ENCODE data around the gene RACK1.

The RACK1 gene

DNA sequence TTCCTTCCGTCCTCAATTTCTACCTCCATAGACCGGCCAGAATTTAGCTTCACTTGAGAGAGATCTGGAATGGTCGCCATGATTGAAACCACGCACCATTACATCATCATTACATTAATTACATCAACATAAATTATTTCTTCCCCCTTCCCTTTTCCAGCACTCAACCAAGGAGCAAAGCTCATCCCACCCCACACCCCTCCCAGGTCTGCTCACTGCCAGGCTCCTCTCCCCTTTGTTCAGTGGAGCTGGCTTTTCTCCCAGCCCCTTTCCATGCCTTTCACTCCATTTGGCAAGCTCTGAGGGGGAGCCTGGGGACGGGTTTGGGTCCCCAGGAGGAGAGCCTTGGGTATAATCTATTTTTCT lies 8.4 kb downstream of the RACK1 start:
- H3K4me3 ChIP-seq (replicated peaks; ENCODE audit: low read depth, low read length), result no peak overlapping the region
- DNase-seq (ENCODE audit: extremely low read depth, insufficient read length), result no peak
- no peaks in the 10 kb centered on the region for H3K27me3 ChIP-seq (replicated peaks; ENCODE audit: control insufficient read depth, insufficient read depth, low read length)
- TF ChIP-seq, protein P1, sequence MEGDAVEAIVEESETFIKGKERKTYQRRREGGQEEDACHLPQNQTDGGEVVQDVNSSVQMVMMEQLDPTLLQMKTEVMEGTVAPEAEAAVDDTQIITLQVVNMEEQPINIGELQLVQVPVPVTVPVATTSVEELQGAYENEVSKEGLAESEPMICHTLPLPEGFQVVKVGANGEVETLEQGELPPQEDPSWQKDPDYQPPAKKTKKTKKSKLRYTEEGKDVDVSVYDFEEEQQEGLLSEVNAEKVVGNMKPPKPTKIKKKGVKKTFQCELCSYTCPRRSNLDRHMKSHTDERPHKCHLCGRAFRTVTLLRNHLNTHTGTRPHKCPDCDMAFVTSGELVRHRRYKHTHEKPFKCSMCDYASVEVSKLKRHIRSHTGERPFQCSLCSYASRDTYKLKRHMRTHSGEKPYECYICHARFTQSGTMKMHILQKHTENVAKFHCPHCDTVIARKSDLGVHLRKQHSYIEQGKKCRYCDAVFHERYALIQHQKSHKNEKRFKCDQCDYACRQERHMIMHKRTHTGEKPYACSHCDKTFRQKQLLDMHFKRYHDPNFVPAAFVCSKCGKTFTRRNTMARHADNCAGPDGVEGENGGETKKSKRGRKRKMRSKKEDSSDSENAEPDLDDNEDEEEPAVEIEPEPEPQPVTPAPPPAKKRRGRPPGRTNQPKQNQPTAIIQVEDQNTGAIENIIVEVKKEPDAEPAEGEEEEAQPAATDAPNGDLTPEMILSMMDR (IDR thresholded peaks at IDR 0.05; ENCODE audit: insufficient read depth, low read length, poor library complexity, severe bottlenecking), result no peak
- peaks cover 47% of the 10 kb centered on the region for H3K36me3 ChIP-seq (ENCODE audit: control insufficient read depth, insufficient read depth, low read length)

DNA sequence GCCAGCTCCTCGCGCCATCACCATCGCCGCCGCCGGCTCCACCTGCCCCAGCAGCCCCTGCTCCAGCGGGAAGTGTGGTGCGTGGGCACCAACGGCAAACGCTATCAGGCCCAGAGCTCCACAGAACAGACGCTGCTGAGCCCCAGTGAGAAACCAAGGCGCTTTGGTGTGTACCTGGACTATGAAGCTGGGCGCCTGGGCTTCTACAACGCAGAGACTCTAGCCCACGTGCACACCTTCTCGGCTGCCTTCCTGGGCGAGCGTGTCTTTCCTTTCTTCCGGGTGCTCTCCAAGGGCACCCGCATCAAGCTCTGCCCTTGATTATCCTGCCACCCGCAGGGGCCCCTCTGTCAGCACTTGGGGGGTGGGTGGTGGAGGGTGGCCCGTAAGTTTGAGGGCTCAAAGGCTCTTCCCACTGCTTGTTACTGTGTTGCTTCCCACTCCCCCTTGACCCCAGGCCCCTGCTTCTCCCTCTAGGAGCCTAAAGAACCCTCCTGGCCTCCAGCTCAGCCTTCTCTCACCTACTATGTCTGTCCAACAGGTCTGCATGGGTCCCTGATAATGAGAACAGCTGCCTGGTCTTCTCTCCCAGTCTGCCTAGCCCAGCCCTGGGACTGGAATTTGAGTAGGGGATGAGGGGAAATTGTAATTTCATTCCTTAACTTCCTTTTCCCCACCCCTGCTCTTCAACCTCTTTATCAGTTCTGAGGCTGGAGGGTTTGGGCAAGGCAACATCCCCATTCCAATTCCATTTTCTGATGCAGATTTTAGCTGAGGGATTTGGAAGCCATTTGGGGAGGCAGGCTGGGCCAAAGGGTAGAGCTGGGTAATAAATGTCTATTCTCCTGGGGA lies 9.0 kb downstream of the RACK1 start:
- peaks cover 45% of the 10 kb centered on the region for H3K36me3 ChIP-seq (ENCODE audit: control insufficient read depth, insufficient read depth, low read length)
- no peaks in the 10 kb centered on the region for H3K27me3 ChIP-seq (replicated peaks; ENCODE audit: control insufficient read depth, insufficient read depth, low read length)
- peak; percentile 44 for DNase-seq (ENCODE audit: extremely low read depth, insufficient read length)
- TF ChIP-seq, protein P1 (IDR thresholded peaks at IDR 0.05; ENCODE audit: insufficient read depth, low read length, poor library complexity, severe bottlenecking), result no peak
- no peak overlapping the region for H3K4me3 ChIP-seq (replicated peaks; ENCODE audit: low read depth, low read length)

DNA sequence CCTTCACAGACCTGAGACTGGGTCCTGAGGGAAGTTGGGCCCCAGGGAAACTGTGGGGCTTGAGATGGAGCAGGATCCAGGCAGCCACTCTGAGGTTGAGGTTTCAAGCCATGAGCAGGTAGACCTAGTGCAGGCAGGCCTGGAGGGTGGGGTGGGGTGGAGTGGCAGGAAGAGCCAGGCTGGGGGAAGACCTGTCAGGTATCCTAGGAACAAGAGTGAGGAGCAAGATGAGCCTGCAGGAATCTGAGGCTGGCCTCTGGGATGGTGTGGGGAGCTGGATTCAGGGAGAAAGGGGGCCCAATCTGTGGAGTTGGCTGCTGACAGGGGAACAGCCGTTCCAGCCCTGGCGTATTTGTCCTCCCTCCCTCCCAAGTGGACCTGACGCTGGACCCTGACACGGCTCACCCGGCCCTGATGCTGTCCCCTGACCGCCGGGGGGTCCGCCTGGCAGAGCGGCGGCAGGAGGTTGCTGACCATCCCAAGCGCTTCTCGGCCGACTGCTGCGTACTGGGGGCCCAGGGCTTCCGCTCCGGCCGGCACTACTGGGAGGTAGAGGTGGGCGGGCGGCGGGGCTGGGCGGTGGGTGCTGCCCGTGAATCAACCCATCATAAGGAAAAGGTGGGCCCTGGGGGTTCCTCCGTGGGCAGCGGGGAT lies 9.8 kb downstream of the RACK1 start:
- TF ChIP-seq, protein P1 (IDR thresholded peaks at IDR 0.05; ENCODE audit: insufficient read depth, low read length, poor library complexity, severe bottlenecking), result no peak
- DNase-seq (ENCODE audit: extremely low read depth, insufficient read length), result peak; percentile 36
- Histone ChIP-seq H3K27me3 (replicated peaks; ENCODE audit: control insufficient read depth, insufficient read depth, low read length) (no peaks in the 10 kb centered on the region), H3K4me3 (replicated peaks; ENCODE audit: low read depth, low read length) (no peak overlapping the region), H3K36me3 (ENCODE audit: control insufficient read depth, insufficient read depth, low read length) (peaks cover 39% of the 10 kb centered on the region)

DNA sequence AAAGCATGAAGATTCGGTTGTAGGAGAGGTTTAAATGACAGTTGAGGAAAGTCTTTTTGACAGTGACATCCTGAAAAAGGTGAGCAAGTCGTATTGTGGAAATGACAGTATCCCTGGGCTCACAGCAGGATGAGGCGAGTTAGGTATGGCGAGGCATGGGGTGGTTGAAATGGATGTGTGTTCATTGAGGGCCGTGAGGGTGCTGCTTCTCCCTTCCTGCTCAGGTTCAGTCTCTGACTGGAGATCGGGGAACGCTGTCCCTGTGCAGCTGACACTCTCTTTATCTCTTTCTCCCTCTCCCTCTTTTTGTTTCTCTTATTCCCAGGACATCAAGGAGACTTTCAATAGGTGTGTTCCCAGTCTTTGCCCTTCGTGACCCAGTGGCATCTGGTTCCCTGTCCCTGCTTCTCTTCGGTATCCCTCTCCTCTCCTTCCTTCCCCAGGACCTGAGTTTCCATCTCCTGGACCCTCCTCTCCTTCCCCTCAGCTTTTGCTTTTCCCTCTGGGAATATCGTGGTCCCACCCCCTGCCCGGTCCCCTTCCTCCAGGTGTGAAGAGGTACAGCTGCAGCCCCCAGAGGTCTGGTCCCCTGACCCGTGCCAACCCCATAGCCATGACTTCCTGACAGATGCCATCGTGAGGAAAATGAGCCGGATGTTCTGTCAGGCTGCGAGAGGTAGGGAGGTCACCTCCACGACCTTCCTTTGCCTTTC lies 10.5 kb downstream of the RACK1 start:
- Histone ChIP-seq H3K4me3 (replicated peaks; ENCODE audit: low read depth, low read length) (no peak overlapping the region), H3K36me3 (ENCODE audit: control insufficient read depth, insufficient read depth, low read length) (peaks cover 33% of the 10 kb centered on the region), H3K27me3 (replicated peaks; ENCODE audit: control insufficient read depth, insufficient read depth, low read length) (no peaks in the 10 kb centered on the region)
- DNase-seq (ENCODE audit: extremely low read depth, insufficient read length), result no peak
- TF ChIP-seq, protein P1 (IDR thresholded peaks at IDR 0.05; ENCODE audit: insufficient read depth, low read length, poor library complexity, severe bottlenecking), result no peak

DNA sequence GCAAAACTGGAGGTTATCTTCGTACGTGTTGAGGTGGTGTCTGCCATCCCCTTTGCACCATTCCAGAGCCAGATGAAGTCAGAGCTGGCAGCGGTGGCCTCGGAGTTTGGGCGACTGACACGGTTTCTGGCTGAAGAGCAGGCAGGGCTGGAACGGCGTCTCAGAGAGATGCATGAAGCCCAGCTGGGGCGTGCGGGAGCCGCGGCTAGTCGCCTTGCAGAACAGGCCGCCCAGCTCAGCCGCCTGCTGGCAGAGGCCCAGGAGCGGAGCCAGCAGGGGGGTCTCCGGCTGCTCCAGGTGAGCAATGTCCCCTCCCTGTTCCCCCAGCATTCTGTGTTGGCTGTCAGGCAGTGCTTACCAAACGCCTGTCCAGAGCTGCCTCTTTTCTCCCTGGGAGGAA lies 11.1 kb downstream of the RACK1 start:
- TF ChIP-seq, protein P1 (IDR thresholded peaks at IDR 0.05; ENCODE audit: insufficient read depth, low read length, poor library complexity, severe bottlenecking), result no peak
- H3K27me3 ChIP-seq (replicated peaks; ENCODE audit: control insufficient read depth, insufficient read depth, low read length), result no peaks in the 10 kb centered on the region
- peaks cover 27% of the 10 kb centered on the region for H3K36me3 ChIP-seq (ENCODE audit: control insufficient read depth, insufficient read depth, low read length)
- no peak for DNase-seq (ENCODE audit: extremely low read depth, insufficient read length)
- no peak overlapping the region for H3K4me3 ChIP-seq (replicated peaks; ENCODE audit: low read depth, low read length)
